HL-60 (cell line): ENCODE results near the gene COL6A3.

ENCODE experiments used
- DNase-seq, 2 experiments: peaks; one replicate each; pipeline ENCODE4 v3.0.0-alpha.2; 2010 to 2020; ENCODE audit warnings: low read depth in 1 of 2, low spot score in 1 of 2
- H3K27ac ChIP-seq: fragments of 250-450 bp; sonication (Bioruptor Pico); replicated peaks from 2 replicates; pipeline ENCODE4 v1.5.1; 2020; ENCODE audit warnings: mild to moderate bottlenecking, moderate library complexity
- H3K27me3 ChIP-seq: fragments of 250-450 bp; sonication (Bioruptor Pico); 2 replicates; pipeline ENCODE4 v1.5.1; 2021; ENCODE audit warnings: mild to moderate bottlenecking, moderate library complexity; ENCODE audit not compliant: insufficient read depth, poor library complexity, severe bottlenecking
- H3K4me3 ChIP-seq: replicated peaks from 2 replicates; pipeline ENCODE4 v1.5.1; 2011; ENCODE audit warnings: mild to moderate bottlenecking, control low read depth, low read length; ENCODE audit not compliant: insufficient read depth
- CTCF ChIP-seq: IDR thresholded peaks from one replicate; pipeline ENCODE4 v1.5.1; 2011; ENCODE audit warnings: low read length, control low read depth, inconsistent platforms; ENCODE audit not compliant: insufficient read depth
- GABPA ChIP-seq: IDR thresholded peaks from 2 replicates; pipeline ENCODE4 v1.6.1; 2012; ENCODE audit warnings: low read depth
- POLR2AphosphoS5 ChIP-seq: IDR thresholded peaks from 2 replicates; pipeline ENCODE4 v1.6.1; 2012; ENCODE audit warnings: low read depth
- REST ChIP-seq: IDR thresholded peaks from 2 replicates; pipeline ENCODE4 v1.6.1; 2012; ENCODE audit warnings: low read depth; ENCODE audit not compliant: insufficient replicate concordance
- SPI1 ChIP-seq: IDR thresholded peaks from 2 replicates; pipeline ENCODE4 v1.6.1; 2012; ENCODE audit warnings: low read depth, mild to moderate bottlenecking, borderline replicate concordance

COL6A3 gene

GRCh38 chr2:237440819-237441281 lies 26.9 kb upstream of the COL6A3 start:
- H3K27ac ChIP-seq: no peak overlapping the region
- TF ChIP-seq POLR2AphosphoS5: no peak
- no peak for TF ChIP-seq REST
- TF ChIP-seq GABPA: no peak
- no peak for TF ChIP-seq CTCF
- no peak for TF ChIP-seq SPI1
- no peak overlapping the region for H3K4me3 ChIP-seq
- H3K27me3 ChIP-seq: no peaks in the 10 kb centered on the region
- no peak for DNase-seq

GRCh38 chr2:237438080-237438940 lies 24.3 kb upstream of the COL6A3 start:
- TF ChIP-seq SPI1 (no peak), POLR2AphosphoS5 (no peak), GABPA (no peak), CTCF (no peak), REST (no peak)
- H3K4me3 ChIP-seq: no peak overlapping the region
- DNase-seq: no peak
- no peak overlapping the region for H3K27ac ChIP-seq
- H3K27me3 ChIP-seq: no peaks in the 10 kb centered on the region

GRCh38 chr2:237437566-237437965 lies 23.6 kb upstream of the COL6A3 start:
- no peak for DNase-seq
- no peak overlapping the region for H3K27ac ChIP-seq

More at GRCh38 chr2:237437566-237437965, 23.6 kb upstream of the COL6A3 start:
- TF ChIP-seq GABPA (no peak), POLR2AphosphoS5 (no peak), REST (no peak), CTCF (no peak), SPI1 (no peak)
- H3K27me3 ChIP-seq: no peaks in the 10 kb centered on the region
- H3K4me3 ChIP-seq: no peak overlapping the region
